Measurements from ENCODE around the gene SKI.

- TF ChIP-seq CTCF (IDR thresholded peaks at IDR 0.05 in 2 of 3, conservative IDR thresholded peaks at IDR 0.05 in 1 of 3; ENCODE audit: control insufficient read depth in 2 of 3, extremely low read depth in 1 of 3, insufficient read depth in 1 of 3, low read depth in 3 of 3, low read length in 3 of 3), result no peak
- no peak for TF ChIP-seq LARP7 (IDR thresholded peaks at IDR 0.05)
- no peak for TF ChIP-seq POLR2A (IDR thresholded peaks at IDR 0.05; ENCODE audit: low read depth, low read length)
- TF ChIP-seq IRF4 (IDR thresholded peaks at IDR 0.05; ENCODE audit: low read depth, low read length), result no peak
- TF ChIP-seq USF2 (IDR thresholded peaks at IDR 0.05; ENCODE audit: borderline replicate concordance, low read depth, low read length), result no peak
- no peak for TF ChIP-seq POLR2AphosphoS5 (IDR thresholded peaks at IDR 0.05; ENCODE audit: low read length)
- TF ChIP-seq IRF3 (IDR thresholded peaks at IDR 0.05), result no peak
- no peak for TF ChIP-seq ZNF384 (IDR thresholded peaks at IDR 0.05; ENCODE audit: borderline replicate concordance, low read depth, low read length)
- no peak for TF ChIP-seq ZNF24 (IDR thresholded peaks at IDR 0.05)
- no peak for TF ChIP-seq JUNB (IDR thresholded peaks at IDR 0.05)
- no peak for TF ChIP-seq EP300 (IDR thresholded peaks at IDR 0.05; ENCODE audit: borderline replicate concordance in 1 of 2, control insufficient read depth in 1 of 2, low read depth in 2 of 2, low read length in 2 of 2)
These were observed 103.1 kb downstream of the SKI start for GRCh38 chr1:2331200-2331544.
